Bronchial epithelial cell (primary cell): ENCODE measurements around the gene FTO. TPM values are rescaled to one million over a fixed set of nuclear protein-coding genes. Genes with fewer than 3 reads are reported as not detected.
A peak's percentile ranks its signal among the peaks of the same experiment; 100 is the strongest.

ENCODE experiments used
- DNase-seq: peaks from one replicate; pipeline ENCODE4 v3.0.0-alpha.2; 2010; ENCODE audit warnings: low read depth
- FAIRE-seq: peaks from 2 replicates; lab custom pipeline; 2011; peaks lifted over from hg19 to GRCh38; lab: Jason Lieb, UNC
- H3K27me3 ChIP-seq: 2 replicates; pipeline ENCODE4 v1.5.1; 2011; ENCODE audit warnings: low read length; ENCODE audit not compliant: control insufficient read depth, insufficient read depth
- H3K36me3 ChIP-seq: 2 replicates; pipeline ENCODE4 v1.5.1; 2011; ENCODE audit warnings: low read length; ENCODE audit not compliant: control insufficient read depth, insufficient read depth
- H3K4me3 ChIP-seq: 2 replicates; pipeline ENCODE4 v1.5.1; 2011; ENCODE audit warnings: mild to moderate bottlenecking, low read depth, low read length, control low read depth
- CTCF ChIP-seq: IDR thresholded peaks from 2 replicates; pipeline ENCODE4 v1.5.1; 2011; ENCODE audit warnings: mild to moderate bottlenecking, moderate library complexity, low read length, control low read depth, inconsistent platforms; ENCODE audit not compliant: insufficient read depth, severe bottlenecking
- total RNA-seq: library from RNA; depleted of rRNA; stranded (reverse); fragments of >200 nt; gene quantifications from 2 replicates; pipeline ENCODE4 v1.2.1, GENCODE V29; 2014

Gene FTO
- total RNA-seq, 1 donor from 2014 or later, result 41.6 TPM

GRCh38 chr16:53721017-53721416 is 17.1 kb downstream of the FTO start:
- Histone ChIP-seq H3K27me3 (no peaks in the 10 kb centered on the region), H3K4me3 (no peak overlapping the region), H3K36me3 (no peaks in the 10 kb centered on the region)
- FAIRE-seq, result no peak
- DNase-seq, result no peak
- no peak for TF ChIP-seq CTCF

GRCh38 chr16:53726625-53727024 is 22.7 kb downstream of the FTO start:
- DNase-seq (peak; percentile 66), FAIRE-seq (peak; percentile 96)
- Histone ChIP-seq H3K27me3 (no peaks in the 10 kb centered on the region), H3K36me3 (no peaks in the 10 kb centered on the region), H3K4me3 (no peak overlapping the region)
- TF ChIP-seq CTCF, result no peak

- no peaks in the 10 kb centered on the region for H3K27me3 ChIP-seq
- DNase-seq, result no peak
- no peak for FAIRE-seq
- TF ChIP-seq CTCF, result no peak
- H3K4me3 ChIP-seq, result no peak overlapping the region
- H3K36me3 ChIP-seq, result no peaks in the 10 kb centered on the region
Observed at GRCh38 chr16:53730693-53731092, 26.7 kb downstream of the FTO start.

GRCh38 chr16:53732296-53732929 is 28.5 kb downstream of the FTO start:
- TF ChIP-seq CTCF, result no peak
- no peak for FAIRE-seq

GRCh38 chr16:53734908-53735307 is 31.0 kb downstream of the FTO start:
- DNase-seq (no peak), FAIRE-seq (no peak)

More at GRCh38 chr16:53732296-53732929, 28.5 kb downstream of the FTO start:
- Histone ChIP-seq H3K4me3 (no peak overlapping the region), H3K27me3 (no peaks in the 10 kb centered on the region), H3K36me3 (no peaks in the 10 kb centered on the region)
- DNase-seq, result peak; percentile 50

More at GRCh38 chr16:53734908-53735307, 31.0 kb downstream of the FTO start:
- H3K4me3 ChIP-seq, result no peak overlapping the region
- no peaks in the 10 kb centered on the region for H3K27me3 ChIP-seq
- TF ChIP-seq CTCF, result no peak
- no peaks in the 10 kb centered on the region for H3K36me3 ChIP-seq
